ENCODE measurements around the gene KCNE4.

KCNE4 gene, protein sequence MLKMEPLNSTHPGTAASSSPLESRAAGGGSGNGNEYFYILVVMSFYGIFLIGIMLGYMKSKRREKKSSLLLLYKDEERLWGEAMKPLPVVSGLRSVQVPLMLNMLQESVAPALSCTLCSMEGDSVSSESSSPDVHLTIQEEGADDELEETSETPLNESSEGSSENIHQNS

DNA sequence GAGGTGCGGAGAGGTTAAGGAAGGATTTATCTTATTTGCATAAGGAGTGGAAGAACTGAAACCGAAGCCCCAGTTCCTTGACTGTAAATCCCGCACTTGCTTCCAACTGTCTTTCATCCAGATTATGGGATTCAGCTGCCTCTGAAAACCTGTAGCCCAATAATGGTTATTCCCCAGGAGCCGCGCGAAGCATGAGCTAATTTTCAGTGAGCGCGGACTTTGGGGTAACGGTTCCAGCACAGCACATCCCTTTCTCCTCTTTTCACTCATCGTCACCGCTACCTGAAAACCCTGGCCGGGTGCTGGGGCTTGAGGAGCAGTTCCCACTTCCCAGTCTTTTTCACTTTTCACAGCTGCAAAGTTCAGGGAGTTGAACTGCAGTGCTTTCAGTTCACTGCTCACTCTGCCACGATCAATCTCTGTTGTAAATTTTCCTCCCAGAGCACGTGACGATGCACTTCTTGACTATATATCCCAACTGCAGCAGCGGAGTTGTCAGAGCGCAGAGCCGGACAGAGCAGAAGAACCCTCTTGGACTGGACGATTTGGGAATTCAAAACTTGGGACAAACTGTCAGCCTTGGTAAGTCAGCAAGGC, at the start of gene KCNE4:
TSS of gene KCNE4 (plus strand) at position 498 of the 597 bp plus-strand sequence. CDS start 641 bp downstream, outside the sequence.
- no peak for DNase-seq (ENCODE audit: low spot score)

DNA sequence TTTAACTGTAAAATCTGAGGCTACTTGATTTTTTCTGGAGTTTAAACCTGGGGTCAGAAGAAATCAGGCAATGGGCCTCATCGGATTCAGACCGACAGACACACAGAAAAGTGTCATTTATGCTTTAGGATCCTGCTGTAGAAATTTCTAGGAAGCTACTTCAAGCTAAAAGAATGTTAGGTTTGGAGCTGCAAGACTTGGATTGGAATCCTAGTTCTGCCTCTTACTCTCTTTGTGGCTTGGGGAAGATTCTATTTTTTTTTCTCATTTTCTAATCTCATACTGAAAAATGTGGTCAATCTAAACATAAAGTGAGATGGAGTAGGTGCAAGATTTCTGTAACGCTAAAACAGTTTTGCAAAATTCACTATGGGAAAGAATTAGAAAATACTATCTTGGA, 48.8 kb upstream of the KCNE4 start:
- DNase-seq (ENCODE audit: low spot score), result no peak

DNA sequence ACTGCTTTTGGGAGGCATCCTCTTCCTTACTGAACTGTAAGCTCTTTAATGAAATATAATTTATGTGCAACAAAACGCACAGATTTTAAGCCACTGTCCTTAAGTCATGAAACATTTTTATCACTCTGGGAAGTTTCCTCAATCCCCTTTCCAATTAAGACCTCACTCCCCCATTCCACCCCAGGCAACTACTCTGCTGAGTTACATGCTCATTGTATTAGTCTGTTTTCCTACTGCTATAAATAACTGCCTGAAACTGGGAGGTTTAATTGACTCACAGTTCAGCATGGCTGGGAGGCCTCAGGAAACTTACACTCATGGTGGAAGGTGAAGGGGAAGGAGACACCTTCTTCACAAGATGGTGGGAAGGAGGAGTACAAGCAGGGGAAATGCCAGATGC, 46.5 kb upstream of the KCNE4 start:
- DNase-seq (ENCODE audit: low spot score), result no peak

DNA sequence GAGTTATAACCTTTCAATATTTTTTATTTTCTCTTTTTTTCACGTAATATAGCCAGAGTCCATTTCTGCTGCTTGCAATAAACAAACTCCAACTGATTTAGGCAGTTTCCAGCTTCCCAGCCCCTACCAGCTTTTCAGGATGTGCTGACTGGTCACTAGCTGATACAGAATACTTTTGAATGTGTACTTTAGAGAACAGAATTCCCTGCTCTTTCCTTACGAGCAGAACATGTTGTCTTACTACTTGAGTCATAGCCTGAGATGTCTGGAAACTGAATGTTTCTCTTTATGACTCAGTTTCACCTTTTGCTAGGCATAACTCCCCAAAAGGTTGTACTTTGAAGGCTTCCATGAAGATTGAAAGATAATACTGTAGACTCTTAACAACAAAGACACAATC, 44.5 kb upstream of the KCNE4 start:
- no peak for DNase-seq (ENCODE audit: low spot score)

DNA sequence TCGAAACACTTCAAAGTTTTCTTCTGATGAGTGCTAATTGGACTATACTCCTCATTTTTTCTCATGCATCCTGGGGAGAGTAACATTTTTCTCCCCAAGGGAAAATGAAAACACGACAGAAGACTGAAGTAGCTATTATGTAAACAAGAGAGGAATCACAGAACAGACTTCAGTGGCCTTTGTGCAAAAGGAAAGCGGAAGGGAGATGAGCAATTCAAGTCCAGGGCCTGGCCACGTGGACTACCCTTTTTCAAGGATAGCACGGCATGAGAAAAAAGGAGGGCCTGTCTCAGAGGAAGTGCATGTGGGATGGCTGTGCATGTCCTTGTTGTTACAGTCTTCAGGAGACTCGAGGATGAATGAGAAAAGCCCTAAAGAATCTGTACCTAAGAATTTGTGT, 43.8 kb upstream of the KCNE4 start:
- no peak for DNase-seq (ENCODE audit: low spot score)

DNA sequence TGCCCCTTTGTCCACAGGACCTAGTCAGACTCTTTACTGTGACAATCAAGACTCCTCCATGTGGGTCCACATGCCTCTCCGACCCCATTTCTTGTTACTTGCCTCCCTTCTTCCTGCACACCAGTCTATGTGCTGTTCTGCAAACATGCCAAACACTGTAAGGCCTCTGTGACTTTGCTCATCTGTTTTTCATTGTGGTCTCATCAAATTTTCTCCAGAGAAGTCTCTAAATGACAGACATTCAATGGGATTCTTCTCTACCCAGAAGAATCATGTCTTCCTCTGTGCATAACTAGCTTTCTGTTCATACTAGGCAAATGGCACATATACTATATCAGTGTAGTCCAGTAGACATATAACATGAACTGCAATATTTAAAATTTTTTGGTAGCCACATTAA, 43.0 kb upstream of the KCNE4 start:
- DNase-seq (ENCODE audit: low spot score), result no peak

DNA sequence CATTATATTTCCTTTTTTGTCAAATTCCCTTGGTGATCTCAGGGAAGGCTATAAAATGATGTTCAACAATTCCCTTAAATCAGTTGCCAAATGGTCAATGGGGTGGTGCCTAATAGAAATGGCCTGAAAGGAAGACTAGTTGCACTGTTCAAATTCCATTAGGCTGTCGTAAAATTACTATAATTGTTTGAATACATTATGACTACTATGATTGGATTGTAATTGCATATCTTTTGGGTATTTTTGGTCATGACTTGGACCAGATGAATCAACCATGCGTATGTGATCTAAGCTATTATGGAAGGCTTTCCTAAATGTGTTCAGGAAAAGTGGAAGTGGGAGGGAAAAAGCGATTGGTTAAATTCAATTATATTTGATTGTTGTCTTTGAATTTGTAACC, 41.3 kb upstream of the KCNE4 start:
- DNase-seq (ENCODE audit: low spot score), result no peak

DNA sequence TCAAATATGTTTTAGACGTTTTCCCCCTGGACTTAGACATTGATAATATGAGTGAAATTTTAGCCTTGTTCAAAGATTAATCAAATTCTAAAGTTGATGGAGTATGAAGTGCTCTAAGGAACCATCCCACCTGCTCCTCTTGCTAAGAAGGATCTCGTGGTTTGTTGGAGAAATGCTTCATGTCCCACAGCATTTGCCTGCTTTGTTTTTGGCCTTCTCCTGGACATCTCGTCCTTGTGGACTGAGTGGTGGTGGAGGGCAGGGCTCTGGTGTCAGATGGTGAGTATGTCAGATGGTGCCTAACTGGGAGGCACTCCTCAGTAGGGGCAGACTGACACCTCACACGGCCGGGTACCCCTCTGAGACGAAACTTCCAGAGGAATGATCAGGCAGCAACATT, 39.7 kb upstream of the KCNE4 start:
- no peak for DNase-seq (ENCODE audit: low spot score)

DNA sequence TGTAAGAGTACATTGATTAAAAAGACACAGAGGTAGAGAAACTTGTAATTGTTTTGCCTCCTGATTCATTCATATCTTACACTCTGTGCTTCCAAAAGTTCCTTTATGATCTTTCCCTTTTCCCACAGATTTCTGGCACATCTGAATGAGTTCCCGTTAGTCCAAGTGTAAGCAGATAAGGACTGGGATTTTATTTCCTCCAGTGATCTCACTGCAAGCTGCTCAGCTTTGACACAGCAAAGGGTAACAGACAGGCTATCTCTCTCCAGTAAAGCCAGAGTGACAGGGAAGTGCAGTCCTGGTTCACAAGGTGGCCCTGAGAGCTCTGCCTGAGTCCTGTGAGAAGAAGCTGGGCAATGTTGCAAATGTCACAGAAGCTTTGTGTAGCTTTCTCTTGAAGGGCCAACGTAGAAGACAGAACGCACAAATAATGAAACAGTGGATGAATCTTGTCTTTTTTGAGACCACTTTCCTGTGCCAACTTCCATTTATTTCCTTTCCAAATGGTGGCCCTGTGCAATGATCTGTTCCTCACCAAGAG, 32.5 kb upstream of the KCNE4 start:
- no peak for DNase-seq (ENCODE audit: low spot score)

DNA sequence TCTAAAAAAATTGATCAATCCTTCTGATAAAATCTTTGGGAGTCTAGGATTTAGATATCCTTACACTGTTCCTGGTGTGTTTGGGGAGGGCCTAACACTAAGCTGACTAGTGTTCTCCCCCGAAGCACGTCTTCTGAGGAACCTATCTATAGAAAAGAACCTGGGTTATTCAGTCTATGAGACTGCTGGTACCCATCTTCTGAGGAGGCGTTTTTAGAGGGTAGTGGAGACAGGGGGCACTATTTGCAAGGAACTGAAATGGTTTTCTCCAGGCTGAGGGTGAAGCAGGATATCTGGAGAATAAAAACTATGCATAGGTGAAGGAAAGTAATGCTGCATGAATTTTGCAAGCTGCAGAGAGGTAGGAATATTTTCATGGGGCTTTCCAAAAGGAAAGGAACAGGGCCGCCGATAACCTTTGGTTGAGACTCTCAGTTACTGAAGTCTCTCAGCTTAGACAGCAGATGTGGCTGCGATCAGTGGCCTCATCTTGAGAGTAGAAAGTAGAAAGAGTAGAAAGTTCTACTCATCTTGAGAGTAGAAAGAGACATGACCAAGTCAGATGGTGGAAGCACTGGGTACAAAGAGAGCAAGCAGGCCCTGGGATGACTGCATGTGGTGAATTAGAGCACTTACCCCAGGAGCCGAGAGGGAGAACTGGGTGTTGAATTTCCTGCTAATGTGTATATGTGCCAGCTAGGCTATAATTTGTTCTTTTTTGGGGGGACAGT, 31.8 kb upstream of the KCNE4 start:
- no peak for DNase-seq (ENCODE audit: low spot score)

DNA sequence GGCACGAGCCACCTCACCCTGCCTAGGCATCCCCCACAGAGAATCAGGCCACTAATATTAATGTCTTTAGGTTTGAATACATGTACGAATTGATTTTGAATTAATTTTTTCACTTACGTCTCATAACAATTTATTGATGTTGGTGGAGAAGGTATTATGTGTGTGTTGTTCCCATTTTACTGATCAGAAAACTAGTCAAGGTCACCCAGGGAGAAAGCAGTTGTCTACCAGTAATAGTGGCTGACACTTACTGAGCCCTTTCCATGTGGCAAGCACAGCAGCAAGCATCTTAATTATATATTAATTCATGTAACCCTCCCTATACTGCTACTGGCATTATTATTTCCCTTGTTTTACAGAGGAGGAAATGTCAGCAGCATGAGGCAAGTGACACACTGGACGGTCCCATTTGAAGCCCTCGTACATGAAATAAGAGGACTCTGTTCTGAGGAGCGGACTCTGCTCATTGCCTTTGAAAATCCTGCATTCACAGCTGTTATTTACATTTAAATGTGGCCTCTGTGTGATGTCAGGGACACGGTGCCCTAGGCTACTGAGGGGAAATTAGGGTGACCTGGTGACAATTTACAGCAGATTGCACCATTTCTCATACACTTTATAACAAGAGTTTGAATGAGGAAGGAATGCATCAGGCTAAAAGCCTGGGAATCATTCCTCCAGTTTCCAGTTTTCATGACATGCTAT, 30.9 kb upstream of the KCNE4 start:
- no peak for DNase-seq (ENCODE audit: low spot score)

DNA sequence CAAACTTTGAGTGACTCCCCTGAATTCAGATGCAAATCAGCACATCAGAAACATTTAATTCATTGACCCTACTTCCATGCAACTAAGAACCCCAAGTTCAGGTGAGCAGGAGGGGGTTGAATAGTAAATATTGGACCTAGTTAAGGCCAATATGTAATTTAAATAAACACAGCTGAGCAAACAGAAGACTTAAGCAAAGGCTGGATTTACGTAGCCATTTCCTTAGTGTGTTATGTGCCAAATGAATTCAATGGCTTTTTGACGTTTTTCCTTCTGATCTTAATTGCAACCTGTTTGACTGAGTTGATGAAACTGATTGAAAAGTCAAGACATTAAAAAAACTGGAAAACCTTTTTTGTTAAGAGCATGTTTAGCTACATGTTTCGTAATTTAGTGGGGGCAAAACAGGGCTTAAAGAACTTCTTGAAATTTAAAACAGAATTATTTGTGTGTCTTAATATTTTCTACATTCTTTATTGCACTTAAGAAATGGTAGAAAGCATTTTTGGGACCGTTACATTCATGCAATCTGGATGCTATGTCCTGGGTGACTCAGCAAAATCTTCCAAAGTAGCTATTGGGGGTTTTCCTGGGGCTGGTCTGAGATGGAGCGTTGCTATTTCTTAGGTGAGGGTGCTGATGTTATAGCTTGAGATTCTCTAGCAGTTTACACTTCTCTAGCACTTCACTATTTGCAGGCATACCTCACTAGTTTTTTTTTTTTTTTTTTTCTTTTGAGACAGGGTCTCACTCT, 25.5 kb upstream of the KCNE4 start:
- DNase-seq (ENCODE audit: low spot score), result no peak

DNA sequence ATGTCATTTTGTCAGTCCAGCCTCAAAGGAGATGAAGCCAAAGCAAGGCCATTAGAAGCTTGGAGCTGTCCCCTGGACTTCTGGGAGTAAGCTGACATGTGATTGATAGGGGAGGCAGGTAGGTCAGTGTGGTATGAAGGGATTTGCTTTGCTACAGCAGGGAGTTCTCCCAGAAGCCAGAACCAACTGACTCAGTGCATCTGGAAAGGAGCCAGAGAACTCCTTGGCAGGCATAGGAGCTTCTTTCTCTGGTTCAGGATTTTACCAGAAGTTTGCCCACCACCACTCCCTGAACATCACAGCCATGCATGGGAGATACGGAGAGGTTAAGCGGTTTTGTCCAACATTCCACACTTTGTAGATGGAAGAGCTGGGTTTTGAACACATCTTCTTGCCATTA, 24.5 kb upstream of the KCNE4 start:
- no peak for DNase-seq (ENCODE audit: low spot score)

DNA sequence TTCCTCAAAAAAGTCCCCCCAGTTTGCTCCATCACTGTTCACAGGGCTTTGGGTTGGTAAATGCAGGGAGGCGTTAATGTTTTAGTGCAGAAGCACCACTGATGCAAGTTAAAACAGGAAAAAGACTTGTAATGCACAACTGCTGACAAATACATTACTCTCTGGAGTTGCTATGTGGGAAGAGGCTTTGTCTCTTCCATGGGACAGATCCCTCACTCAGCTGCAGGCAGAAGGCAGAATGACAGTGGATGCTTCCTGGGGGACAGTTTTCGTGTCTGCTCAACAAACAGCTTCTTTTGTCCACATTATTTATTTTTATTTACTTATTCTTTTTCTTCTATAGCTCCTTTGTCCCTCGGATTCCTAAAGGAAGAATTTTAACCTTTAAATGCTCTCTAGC, 22.7 kb upstream of the KCNE4 start:
- no peak for DNase-seq (ENCODE audit: low spot score)

DNA sequence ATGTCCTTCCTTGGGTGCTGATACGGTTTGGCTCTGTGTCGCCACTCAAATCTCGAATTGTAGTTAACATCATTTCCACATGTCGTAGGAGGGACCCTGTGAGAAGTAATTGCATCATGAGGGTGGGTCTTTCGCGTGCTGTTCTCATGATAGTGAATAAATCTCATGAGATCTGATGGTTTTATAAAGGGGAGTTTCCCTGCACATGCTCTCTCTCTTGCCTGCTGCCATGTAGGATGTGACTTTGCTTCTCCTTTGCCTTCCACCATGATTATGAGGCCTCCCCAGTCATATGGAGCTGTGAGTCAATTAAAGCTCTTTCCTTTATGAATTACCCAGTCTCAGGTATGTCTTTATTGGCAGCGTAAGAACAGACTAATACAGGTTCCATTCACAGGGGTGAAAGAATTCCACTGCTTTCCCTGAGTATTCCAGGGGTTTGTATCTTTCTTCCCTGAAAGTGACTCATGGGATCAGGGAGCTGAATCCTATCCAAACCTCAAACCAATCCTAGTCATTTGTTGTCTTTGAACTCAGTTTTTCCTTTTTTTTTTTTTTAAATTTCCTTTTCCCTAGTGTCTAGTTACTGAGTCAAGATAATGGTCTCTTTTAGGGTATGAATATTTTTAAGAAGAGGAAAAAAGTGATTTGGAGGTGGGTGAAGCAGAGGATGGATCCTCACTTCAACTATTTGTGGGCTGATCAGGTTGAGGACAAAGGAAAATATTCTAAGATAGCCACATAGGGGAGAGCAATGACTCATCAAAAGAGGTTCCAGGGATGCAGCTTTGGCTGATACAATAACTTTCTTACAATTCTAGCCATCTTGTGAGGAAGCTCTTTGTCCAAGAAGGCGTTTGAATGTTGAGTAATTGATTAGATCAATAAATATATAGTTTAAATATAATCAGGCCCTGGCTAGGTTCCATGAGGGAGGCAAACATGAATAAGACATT, 19.5 kb upstream of the KCNE4 start:
- no peak for DNase-seq (ENCODE audit: low spot score)

DNA sequence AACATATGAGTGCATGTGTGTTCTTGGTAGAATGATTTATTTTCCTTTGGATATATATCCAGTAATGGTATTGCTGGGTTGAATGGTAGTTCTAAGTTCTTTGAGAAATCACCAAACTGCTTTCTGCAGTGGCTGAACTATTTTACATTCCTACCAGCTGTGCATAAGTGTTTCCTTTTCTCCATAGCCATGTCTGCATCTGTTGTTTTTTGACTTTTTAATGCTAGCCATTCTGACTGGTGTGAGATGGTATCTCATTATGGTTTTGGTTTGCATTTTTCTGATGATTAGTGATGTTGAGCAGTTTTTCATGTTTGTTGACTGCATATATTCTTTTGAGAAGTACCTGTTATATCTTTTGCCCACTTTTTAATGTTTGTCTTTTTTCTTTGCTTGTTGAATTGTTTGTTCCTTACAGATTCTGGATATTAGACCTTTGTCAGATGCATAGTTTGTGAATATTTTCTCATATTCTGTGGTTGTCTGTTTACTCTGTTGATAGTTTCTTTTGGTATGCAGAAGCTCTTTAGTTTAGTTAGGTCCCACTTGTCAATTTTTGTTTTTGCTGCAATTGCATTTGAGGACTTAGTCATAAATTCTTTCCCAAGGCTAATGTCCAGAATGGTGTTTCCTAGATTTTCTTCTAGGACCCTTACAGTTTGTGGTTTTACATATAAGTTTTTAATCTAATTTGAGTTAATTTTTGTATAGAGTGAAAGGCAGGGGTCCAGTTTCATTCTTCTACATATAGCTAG, 17.6 kb upstream of the KCNE4 start:
- no peak for DNase-seq (ENCODE audit: low spot score)

DNA sequence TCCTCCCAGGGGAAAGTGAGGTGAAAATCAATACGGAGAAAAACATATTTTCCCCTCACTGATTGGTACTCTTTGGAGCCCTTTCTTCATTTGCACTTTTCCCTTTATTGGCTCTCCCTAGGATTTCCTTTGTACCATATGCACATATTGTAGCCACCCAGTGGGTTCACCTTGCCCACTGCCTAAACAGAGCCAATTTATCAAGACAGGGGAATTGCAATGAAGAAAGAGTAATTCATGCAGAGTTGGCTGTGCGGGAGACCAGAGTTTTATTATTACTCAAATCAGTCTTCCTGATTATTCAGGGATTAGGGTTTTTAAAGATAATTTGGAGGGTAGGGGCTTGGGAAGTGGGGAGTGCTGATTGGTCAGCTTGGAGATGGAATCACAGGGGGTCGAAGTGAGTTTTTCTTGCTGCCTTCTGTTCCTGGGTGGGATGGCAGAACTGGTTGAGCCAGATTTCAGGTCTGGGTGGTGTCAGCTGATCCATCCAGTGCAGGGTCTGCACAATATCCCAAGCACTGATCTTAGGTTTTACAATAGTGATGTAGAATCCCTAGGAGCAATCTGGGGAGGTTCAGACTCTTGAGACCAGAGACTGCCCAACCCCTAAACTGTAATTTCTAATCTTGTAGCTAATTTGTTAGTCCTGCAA, 15.1 kb upstream of the KCNE4 start:
- no peak for DNase-seq (ENCODE audit: low spot score)

DNA sequence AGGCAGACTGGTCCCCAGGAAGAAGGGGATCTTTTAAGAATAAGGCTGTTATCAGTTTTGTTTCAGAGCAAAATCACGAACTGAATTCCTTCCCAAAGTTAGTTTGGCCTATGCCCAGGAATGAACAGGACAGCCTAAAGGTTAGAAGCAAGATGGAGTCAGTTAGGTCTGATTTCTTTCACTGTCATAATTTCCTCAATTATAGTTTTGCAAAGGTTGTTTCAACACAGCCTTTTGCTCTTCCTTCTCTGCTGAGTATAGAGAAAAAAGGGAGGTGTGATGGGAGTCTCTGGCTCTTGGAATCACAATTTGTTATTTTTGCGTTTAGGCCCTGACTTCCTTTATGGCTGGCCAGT, 14.6 kb upstream of the KCNE4 start:
- DNase-seq (ENCODE audit: low spot score), result no peak

DNA sequence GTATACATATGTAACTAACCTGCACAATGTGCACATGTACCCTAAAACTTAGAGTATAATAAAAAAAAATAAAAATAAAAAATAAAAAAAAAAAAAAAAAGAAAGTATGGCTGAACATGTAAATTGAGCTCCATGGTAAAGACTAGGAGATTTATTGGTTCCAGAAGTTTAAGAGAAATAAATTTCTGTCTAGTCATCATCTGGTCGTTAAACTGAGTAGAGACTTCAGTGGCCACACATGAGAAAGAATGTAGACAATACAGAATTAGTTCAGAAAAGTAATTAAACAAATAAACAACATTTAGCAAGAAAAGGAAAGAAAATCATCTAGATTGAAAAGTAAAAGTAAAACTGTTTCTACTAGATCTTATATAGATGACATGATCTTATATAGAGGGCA, 12.4 kb upstream of the KCNE4 start:
- DNase-seq (ENCODE audit: low spot score), result no peak

DNA sequence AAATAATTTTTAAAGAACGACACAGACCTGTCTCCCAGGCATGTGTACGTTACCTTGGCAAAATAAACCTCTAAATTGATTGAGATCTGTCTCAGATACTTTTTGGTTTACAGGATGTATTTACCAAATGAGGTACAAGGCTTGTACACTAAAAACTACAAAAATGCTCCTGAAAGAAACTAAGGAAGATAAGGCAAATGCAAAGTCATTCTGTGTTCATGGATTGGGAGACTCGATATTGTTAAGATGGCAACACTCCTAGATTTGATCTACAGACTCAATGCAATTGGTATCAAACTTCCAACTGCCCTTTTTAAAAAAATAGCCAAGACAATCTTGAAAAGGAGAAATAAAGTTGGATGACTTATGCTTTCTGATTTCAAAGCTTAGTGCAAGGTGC, 11.5 kb upstream of the KCNE4 start:
- no peak for DNase-seq (ENCODE audit: low spot score)
